Lung (tissue), 12 donors: ENCODE measurements around the gene RUSF1. TPM values are rescaled to one million over a fixed set of nuclear protein-coding genes. Genes with fewer than 3 reads are reported as not detected.

ENCODE experiments used
- ATAC-seq: fragments of 200-7000 bp; cut with Tn5 transposase; one replicate; pipeline ENCODE4 v1.9.1; 2020; ENCODE audit warnings: moderate number of reproducible peaks; ENCODE audit not compliant: insufficient read depth, low FRiP score
- DNase-seq, 3 donors: peaks; one replicate each; pipeline ENCODE4 v3.0.0-alpha.2; 2013 to 2017
- H3K27ac ChIP-seq, 2 donors: one replicate each; pipeline ENCODE4 v1.5.1; 2013; ENCODE audit warnings: mild to moderate bottlenecking in 2 of 2, moderate library complexity in 2 of 2, control low read depth in 1 of 2, inconsistent platforms in 1 of 2, low read depth in 1 of 2, low read length in 1 of 2
- H3K27me3 ChIP-seq, 3 donors: one replicate each; pipeline ENCODE4 v1.5.1; 2013; ENCODE audit warnings: low read length in 2 of 3; ENCODE audit not compliant: control insufficient read depth in 3 of 3, insufficient read depth in 3 of 3
- H3K36me3 ChIP-seq, 4 donors: one replicate each; pipeline ENCODE4 v1.5.1; 2013; ENCODE audit warnings: low read length in 4 of 4, mild to moderate bottlenecking in 1 of 4, moderate library complexity in 1 of 4; ENCODE audit not compliant: control insufficient read depth in 4 of 4, insufficient read depth in 4 of 4
- H3K4me1 ChIP-seq, 5 donors: one replicate each; pipeline ENCODE4 v1.5.1; 2013; ENCODE audit warnings: low read length in 5 of 5, mild to moderate bottlenecking in 2 of 5, moderate library complexity in 1 of 5; ENCODE audit not compliant: control insufficient read depth in 5 of 5, insufficient read depth in 5 of 5
- H3K4me3 ChIP-seq: one replicate; pipeline ENCODE4 v1.5.1; 2013; ENCODE audit warnings: mild to moderate bottlenecking, control low read depth, moderate library complexity
- H3K9ac ChIP-seq, 2 donors: one replicate each; pipeline ENCODE4 v1.5.1; 2013; ENCODE audit warnings: low read length in 2 of 2, control low read depth in 1 of 2; ENCODE audit not compliant: insufficient read depth in 1 of 2
- H3K9me3 ChIP-seq, 4 donors: one replicate each; pipeline ENCODE4 v1.5.1; 2013; ENCODE audit warnings: low read length in 3 of 4, mild to moderate bottlenecking in 1 of 4, moderate library complexity in 1 of 4; ENCODE audit not compliant: control insufficient read depth in 4 of 4, insufficient read depth in 3 of 4
- WGBS, 2 donors: extraction: QIAGEN DNeasy Blood & Tissue Kit; methylation state at CpG; one replicate each; pipeline ENCODE4 v1.1.7; 2013; 5-methylcytosine and 5-hydroxymethylcytosine counted together
- polyA plus RNA-seq, 2 donors: library from polyadenylated mRNA; stranded (reverse); fragments of 200-250 nt; gene quantifications; one replicate each; pipeline ENCODE4 v1.2.1, GENCODE V29; 2013
- total RNA-seq, 2 donors: library from RNA; depleted of rRNA in 1 of 2; stranded (reverse); fragments of >200 nt in 1 of 2; gene quantifications; one replicate each; pipeline ENCODE4 v1.2.1, GENCODE V29; 2014 to 2021
- TF ChIP-seq, protein P1 (sequence below): IDR thresholded peaks from 2 replicates; pipeline ENCODE4 v1.5.1; 2012; ENCODE audit warnings: mild to moderate bottlenecking; ENCODE audit errors: control extremely low read depth, extremely low read depth
- donor health status: control.
- donor health status: control.
- donor health status: Bipolar disorder and iron deficiency.
- donor health status: healthy.
- donor health status: DM: yes; HTN: yes; CAD: no.

RUSF1 gene
- total and polyA plus RNA-seq, 4 donors, result 56.1 to 82.7 (median 73.1) TPM

DNA sequence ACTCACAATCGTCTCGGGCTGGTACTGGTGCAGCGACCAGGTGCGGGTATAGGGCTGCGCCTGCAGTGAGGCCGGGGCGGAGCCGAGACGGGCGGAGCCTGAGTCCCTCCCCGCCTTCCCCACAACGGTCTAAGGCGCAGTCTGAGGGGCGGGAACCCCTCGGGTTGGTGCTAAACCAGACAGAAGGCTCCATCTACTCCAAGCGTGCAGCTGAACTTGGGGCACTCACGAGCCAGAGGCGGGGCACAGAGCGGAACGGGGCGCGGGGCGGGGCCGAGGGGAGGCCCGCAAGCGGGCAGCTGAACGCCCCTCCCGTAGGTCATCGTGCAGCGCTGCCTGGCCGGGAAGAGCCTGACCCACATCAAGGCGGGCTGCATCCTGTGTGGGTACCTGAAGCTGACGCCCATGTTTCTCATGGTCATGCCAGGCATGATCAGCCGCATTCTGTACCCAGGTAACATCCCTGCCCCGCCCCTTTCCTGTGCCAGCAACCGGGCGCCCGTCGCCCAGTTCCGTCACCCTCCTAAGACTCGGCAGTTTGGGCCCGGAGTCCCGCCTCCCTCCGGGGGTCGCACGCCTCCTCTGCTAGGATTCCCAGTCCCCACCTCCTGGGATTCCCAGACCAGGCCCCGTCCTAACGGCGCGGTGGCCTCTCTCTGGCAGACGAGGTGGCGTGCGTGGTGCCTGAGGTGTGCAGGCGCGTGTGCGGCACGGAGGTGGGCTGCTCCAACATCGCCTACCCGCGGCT is 20.3 kb downstream of the RUSF1 start:
- Histone ChIP-seq H3K4me3 (peak overlapping the region; percentile 17), H3K27ac (no peak overlapping the region), H3K9ac (peak overlapping the region in 1 of 2 donors; percentile 42), H3K4me1 (peaks cover 0 to 23% (median 11%) of the 10 kb centered on the region in 5 donors), H3K27me3 (no peaks in the 10 kb centered on the region), H3K36me3 (peaks cover 5 to 22% (median 14%) of the 10 kb centered on the region in 4 donors), H3K9me3 (no peaks in the 10 kb centered on the region)
- DNase-seq, result peak; percentile 64 to 78 (median 75)
- TF ChIP-seq, protein P1, sequence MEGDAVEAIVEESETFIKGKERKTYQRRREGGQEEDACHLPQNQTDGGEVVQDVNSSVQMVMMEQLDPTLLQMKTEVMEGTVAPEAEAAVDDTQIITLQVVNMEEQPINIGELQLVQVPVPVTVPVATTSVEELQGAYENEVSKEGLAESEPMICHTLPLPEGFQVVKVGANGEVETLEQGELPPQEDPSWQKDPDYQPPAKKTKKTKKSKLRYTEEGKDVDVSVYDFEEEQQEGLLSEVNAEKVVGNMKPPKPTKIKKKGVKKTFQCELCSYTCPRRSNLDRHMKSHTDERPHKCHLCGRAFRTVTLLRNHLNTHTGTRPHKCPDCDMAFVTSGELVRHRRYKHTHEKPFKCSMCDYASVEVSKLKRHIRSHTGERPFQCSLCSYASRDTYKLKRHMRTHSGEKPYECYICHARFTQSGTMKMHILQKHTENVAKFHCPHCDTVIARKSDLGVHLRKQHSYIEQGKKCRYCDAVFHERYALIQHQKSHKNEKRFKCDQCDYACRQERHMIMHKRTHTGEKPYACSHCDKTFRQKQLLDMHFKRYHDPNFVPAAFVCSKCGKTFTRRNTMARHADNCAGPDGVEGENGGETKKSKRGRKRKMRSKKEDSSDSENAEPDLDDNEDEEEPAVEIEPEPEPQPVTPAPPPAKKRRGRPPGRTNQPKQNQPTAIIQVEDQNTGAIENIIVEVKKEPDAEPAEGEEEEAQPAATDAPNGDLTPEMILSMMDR, result no peak
- peak; percentile 71 for ATAC-seq
- WGBS, 2 donors, result 1% methylated on average over 58 to 60 of the region's 60 CpGs

DNA sequence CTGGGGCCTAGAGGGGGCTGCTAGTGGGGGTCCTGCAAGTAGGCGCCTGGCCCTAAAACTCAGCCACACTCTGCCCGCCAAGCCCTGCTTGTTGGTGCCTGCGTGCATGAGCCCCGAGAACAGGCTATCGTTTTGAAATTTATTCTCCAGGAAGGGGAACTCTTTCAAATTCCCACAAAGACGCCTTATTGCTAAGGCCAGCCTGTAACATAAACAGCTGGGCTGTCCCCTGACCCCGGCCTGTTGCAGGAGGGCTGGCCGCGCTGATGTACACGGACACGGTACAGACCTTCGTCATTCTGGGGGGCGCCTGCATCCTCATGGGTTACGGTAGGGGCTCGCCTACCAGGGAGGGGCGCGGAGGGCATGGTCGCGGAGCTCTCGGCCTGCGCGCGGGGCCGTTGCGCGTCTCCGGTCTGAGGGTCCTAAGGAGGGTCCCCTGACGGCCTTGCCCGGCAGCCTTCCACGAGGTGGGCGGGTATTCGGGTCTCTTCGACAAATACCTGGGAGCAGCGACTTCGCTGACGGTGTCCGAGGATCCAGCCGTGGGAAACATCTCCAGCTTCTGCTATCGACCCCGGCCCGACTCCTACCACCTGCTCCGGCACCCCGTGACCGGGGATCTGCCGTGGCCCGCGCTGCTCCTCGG is 21.0 kb downstream of the RUSF1 start:
- WGBS, 2 donors, result 3 to 8% methylated on average over 48 of the region's 48 CpGs
- Histone ChIP-seq H3K27ac (peak overlapping the region in 1 of 2 donors; percentile 14), H3K9me3 (no peaks in the 10 kb centered on the region), H3K9ac (peak overlapping the region in 1 of 2 donors; percentile 42), H3K4me1 (peaks cover 0 to 23% (median 11%) of the 10 kb centered on the region in 5 donors), H3K4me3 (peak overlapping the region; percentile 17), H3K27me3 (no peaks in the 10 kb centered on the region), H3K36me3 (peaks cover 4 to 18% (median 9%) of the 10 kb centered on the region in 4 donors)
- peak in 1 of 3 donors; percentile 28 for DNase-seq
- TF ChIP-seq, protein P1, result no peak
- no peak for ATAC-seq

DNA sequence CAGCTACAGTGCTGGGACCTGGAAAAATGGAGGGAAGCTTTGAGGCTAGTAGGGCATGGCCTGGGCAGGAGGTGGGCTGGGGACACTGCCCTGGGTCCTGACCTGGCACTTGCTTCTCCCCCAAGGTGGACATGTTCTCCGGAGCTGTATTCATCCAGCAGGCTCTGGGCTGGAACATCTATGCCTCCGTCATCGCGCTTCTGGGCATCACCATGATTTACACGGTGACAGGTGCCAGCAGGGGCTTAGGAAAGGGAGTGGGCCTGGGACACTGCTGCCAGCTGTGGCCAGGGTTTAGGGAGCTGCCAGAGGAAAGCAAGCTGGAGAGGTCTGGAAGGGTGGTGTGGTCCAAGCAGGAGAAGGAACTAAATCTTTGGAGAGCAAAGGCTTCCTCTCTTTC is 22.1 kb downstream of the RUSF1 start:
- DNase-seq (no peak), ATAC-seq (no peak)
- H3K27ac ChIP-seq, result no peak overlapping the region
- WGBS, 2 donors, result 97 to 98% methylated on average over 5 of the region's 5 CpGs
- H3K36me3 ChIP-seq, result peaks cover 0 to 14% (median 6%) of the 10 kb centered on the region in 4 donors
- H3K9ac ChIP-seq, result no peak overlapping the region
- H3K27me3 ChIP-seq, result no peaks in the 10 kb centered on the region
- no peaks in the 10 kb centered on the region for H3K9me3 ChIP-seq
- TF ChIP-seq, protein P1, result no peak
- H3K4me3 ChIP-seq, result no peak overlapping the region
- H3K4me1 ChIP-seq, result peaks cover 0 to 23% (median 11%) of the 10 kb centered on the region in 5 donors
